HG03175 (cell line): ENCODE data around the gene SMS.
A peak's percentile ranks its signal among the peaks of the same experiment; 100 is the strongest.

Source experiments
- ATAC-seq: cut with Tn5 transposase; IDR thresholded peaks from one replicate; pipeline ENCODE4 v1.9.1; 2021; ENCODE audit warnings: mild to moderate bottlenecking, moderate library complexity; ENCODE audit not compliant: unreplicated experiment

SMS gene

GRCh38 chrX:21940356-21940829 lies at the start of gene SMS:
SMS (plus strand) TSS chrX:21940709; CDS start chrX:21940825, 116 bp downstream.
- peak; percentile 66 for ATAC-seq

GRCh38 chrX:21905313-21905712 lies 35.2 kb upstream of the SMS start:
- no peak for ATAC-seq

DNA sequence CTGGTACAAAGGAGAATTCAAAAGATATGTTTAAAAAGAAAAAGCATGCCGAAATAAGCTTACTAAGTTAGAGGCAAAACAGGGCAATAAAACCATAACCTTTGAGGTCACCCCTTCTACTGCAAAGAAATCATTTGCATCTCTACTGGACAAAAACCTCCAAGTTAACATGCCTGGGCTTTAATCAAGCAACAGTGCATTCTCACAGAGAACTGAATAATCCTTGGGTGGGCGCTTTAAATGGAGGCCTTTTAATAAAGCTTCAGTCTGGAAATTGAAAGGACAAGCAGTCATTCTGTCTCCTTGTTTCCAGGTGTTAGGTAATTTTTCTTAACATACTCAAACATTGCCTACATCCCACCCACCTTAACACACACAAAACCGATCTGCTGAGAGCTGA lies 34.6 kb upstream of the SMS start:
- ATAC-seq, result no peak

- ATAC-seq, result no peak
These were observed 33.2 kb upstream of the SMS start for GRCh38 chrX:21907260-21907659.

- ATAC-seq, result no peak
These were observed 29.0 kb upstream of the SMS start for GRCh38 chrX:21911481-21911880.

- no peak for ATAC-seq
These were observed 28.3 kb upstream of the SMS start for GRCh38 chrX:21912220-21912619.

DNA sequence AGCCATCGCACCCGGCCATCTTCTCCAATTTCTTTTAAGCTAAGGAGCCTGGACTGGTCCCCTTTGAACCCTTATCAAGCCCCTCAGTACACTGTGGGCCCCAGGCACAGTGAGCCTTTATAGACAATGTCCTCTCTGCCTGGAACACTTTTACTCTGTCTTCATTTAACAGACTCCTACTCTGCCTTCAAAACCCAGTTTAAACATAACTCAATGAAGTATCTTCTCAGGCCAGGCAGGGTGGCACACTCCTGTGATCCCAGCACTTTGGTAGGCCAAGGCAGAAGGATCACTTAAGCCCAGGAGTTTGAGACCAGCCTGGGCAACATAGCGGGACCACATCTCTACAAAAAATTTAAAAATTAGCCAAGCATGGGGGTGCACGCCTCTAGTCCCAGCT lies 27.5 kb upstream of the SMS start:
- no peak for ATAC-seq

DNA sequence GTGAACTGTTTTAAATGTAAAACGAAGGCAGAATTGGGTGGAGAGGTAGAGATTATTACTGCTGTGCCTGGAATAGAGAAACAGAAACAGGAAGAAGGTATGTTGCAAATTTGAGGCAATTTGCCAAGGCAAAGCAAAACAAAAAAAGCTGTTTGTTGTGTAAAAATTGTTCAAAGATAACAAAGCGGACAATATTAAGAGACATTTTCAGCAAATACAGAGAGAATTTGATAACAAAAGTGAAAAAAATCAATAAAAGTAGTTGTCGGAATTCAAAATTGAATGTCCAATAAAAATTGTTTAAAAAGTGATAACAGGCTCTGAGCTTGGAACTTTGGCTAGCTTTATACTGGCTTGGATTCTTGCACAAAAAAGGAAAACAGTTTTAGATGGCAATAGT lies 14.4 kb upstream of the SMS start:
- no peak for ATAC-seq

GRCh38 chrX:21926527-21927278 lies 13.8 kb upstream of the SMS start:
- no peak for ATAC-seq

DNA sequence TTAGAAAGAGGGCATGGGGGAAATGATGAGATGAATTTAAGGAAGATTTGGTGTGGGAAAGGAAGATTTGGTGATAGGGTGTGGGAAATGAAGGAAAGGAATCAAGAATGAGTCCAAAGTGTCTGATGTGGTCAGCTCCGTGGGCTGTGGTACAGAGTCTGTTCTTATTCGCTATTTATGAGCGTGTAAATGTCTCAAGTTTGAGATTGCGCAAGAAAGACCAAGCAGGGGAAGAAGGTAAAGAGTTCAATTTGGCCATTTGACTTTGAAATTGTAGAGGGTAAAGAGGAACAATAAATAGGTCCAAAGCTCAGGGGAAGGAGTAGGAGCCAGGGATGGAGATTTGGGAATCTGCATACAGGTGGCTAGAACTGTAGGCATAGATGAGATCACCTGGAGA lies 11.3 kb upstream of the SMS start:
- no peak for ATAC-seq

- no peak for ATAC-seq
These were observed 9.5 kb upstream of the SMS start for GRCh38 chrX:21930986-21931385.

GRCh38 chrX:21932292-21933002 lies 8.1 kb upstream of the SMS start:
- no peak for ATAC-seq

DNA sequence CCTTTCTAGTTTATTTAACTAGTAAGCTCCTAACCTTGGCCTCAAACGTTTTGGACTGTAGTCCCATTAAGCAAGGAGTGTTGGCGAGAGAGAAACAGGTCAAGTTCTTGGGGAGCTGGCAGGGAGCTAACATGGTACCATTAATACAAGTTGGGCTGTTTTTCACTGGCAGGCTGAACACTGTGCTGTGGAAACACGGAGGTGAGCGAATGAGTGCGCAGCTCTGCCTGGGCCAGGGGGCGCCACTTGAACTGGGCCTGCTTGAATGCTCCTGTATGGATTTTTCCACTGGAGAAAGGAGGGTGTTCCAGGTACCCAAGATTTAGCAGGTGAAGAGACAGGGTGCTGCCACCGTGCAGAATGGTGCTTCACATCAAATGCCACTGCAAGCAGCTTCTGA lies 7.4 kb upstream of the SMS start:
- ATAC-seq, result no peak

DNA sequence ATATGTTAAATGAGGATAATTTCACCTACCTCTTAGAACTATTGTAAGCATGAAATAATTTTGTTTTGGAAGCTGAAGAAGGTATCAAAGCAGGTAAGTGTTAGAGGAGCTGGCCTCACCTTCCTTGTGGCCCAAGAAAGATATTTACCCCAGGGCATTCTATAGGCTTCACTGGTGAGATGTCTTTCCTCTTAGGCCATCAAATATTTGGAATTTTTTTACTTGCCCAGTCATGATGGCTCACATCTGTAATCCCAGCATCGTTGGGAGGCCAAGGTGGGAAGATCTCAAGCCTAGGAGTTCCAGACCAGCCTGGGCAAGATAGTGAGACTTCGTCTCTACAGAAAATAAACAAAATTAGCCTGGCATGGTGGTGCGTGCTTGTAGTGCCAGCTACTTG lies 6.1 kb upstream of the SMS start:
- ATAC-seq, result no peak

DNA sequence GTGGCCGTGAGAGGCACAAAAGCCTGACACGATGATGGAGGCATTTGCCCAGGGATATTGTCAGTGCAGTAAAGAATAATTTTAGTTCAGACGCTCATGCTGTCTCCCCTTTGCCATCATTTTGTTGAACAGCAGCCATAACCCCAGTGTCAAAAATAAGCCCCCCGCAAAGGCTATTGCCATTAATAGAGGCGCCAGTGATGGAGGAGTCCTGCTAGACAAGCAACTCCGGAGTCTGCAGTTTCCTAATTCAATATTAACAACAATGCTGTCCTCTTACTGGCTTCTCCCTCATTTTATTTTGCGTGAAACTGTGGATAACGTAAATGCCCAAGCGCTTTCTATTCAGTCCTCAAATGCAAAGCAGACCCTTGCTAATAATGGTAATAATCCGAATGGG lies 603 bp upstream of the SMS start:
- ATAC-seq, result no peak

- no peak for ATAC-seq
These were observed 3.1 kb downstream of the SMS start for GRCh38 chrX:21943460-21944135.

GRCh38 chrX:21944136-21944615 lies 3.7 kb downstream of the SMS start:
- no peak for ATAC-seq

- no peak for ATAC-seq
These were observed 6.6 kb downstream of the SMS start for GRCh38 chrX:21946925-21947641.

GRCh38 chrX:21947671-21948070 lies 7.2 kb downstream of the SMS start:
- ATAC-seq, result no peak

DNA sequence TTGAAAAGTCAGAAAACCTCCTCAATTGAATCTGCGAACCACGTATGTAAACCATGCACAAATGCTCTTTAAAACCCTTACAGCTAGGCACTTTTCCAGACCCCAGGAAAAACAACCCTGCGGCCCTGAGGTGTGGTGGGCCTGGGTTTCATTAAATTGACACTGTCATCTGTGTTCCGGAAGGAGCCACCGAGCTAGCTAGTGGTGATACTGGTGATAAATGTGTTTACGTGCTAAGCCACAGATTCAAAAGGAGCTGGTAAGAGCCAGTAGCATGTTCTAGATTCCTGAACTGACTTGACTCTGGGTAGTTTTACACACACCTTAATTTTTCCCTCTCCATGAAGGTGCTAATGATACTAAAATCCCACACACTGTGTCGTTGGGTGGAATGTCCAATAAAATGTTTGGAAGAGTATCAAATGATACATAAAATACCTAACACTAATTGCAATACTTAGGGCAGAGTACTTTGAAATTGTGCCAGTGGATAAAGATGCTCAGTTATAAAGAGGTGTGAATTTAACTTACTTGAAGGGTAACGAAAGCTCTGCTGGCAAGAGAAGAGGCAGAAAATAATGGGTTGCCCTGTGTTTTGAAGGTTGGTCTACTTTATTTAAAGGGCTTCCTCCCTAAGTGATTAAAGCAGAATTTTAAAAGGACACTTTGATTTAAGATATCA lies 8.5 kb downstream of the SMS start:
- no peak for ATAC-seq
